ENCODE data around the gene RELN. TPM values are rescaled to one million over a fixed set of nuclear protein-coding genes. Genes with fewer than 3 reads are reported as not detected.

Gene RELN
- total RNA-seq, 2 donors from 2014 or later: 3.9 to 8.5 TPM

DNA sequence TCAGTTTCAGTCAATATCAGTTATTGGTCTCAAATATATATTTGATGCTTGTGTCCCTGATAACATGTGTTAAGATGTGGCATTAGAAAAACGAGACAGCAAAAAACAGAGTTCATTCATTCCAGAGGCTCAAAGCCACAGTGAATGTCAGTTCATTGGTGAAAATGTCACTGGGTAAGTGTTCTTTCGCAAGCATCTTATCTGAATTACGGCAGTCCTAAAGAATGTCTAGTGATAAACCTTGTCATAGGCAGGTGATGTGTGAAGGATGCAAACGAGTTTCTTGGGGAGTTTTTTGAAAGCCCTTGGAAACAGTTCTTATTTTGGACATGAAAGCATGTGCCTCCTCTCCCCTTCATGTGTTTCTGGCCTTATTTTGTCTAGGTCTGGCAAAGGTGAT lies 45.9 kb upstream of the RELN start:
- Histone ChIP-seq H3K4me3 (ENCODE audit: low read length) (no peak overlapping the region), H3K36me3 (ENCODE audit: control insufficient read depth, insufficient read depth, low read length) (no peaks in the 10 kb centered on the region), H3K9ac (ENCODE audit: extremely low read depth, low read length, poor library complexity, severe bottlenecking) (no peak overlapping the region), H3K4me1 (ENCODE audit: control insufficient read depth, insufficient read depth, low read length) (no peaks in the 10 kb centered on the region), H3K27ac (ENCODE audit: low read depth, low read length) (no peak overlapping the region), H3K27me3 (ENCODE audit: control insufficient read depth, insufficient read depth, low read length, poor library complexity, severe bottlenecking) (no peaks in the 10 kb centered on the region), H3K9me3 (ENCODE audit: control insufficient read depth, low read length) (peaks cover 20% of the 10 kb centered on the region)
- Mint-ChIP-seq H3K27ac (no peak overlapping the region), H3K4me3 (no peak overlapping the region), H3K9me3 (peaks cover 20% of the 10 kb centered on the region), H3K4me1 (no peaks in the 10 kb centered on the region), H3K36me3 (ENCODE audit: low read depth) (peaks cover 3% of the 10 kb centered on the region), H3K27me3 (ENCODE audit: insufficient read depth) (no peaks in the 10 kb centered on the region)
- 72 to 87% methylated on average over 3 to 4 of the region's 4 CpGs for WGBS, 2 experiments (ENCODE audit: insufficient coverage in 1 of 2, insufficient read length in 1 of 2)
- TF ChIP-seq, protein P1, sequence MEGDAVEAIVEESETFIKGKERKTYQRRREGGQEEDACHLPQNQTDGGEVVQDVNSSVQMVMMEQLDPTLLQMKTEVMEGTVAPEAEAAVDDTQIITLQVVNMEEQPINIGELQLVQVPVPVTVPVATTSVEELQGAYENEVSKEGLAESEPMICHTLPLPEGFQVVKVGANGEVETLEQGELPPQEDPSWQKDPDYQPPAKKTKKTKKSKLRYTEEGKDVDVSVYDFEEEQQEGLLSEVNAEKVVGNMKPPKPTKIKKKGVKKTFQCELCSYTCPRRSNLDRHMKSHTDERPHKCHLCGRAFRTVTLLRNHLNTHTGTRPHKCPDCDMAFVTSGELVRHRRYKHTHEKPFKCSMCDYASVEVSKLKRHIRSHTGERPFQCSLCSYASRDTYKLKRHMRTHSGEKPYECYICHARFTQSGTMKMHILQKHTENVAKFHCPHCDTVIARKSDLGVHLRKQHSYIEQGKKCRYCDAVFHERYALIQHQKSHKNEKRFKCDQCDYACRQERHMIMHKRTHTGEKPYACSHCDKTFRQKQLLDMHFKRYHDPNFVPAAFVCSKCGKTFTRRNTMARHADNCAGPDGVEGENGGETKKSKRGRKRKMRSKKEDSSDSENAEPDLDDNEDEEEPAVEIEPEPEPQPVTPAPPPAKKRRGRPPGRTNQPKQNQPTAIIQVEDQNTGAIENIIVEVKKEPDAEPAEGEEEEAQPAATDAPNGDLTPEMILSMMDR (conservative IDR thresholded peaks at IDR 0.05): no peak
- DNase-seq: no peak

DNA sequence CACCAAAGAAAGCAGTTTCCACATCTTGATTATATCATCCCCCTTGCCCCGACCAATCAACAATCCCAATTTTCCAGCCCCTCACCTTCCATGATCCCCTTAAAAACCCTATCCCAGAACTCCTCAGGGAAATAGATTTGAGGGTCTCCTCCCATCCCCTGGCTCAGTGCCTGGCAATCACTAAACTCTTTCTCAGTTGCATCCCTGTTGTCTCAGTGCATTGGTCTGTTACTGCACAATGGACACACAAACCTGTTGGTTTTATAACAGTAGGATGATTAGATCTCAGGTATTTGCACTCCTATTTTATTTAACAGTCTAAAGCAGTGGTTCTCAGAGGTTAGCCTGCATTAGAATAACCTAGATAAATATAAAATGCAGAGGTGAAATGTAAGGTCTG lies 45.2 kb upstream of the RELN start:
- Histone ChIP-seq H3K9ac (ENCODE audit: extremely low read depth, low read length, poor library complexity, severe bottlenecking) (no peak overlapping the region), H3K27ac (ENCODE audit: low read depth, low read length) (no peak overlapping the region), H3K4me3 (ENCODE audit: low read length) (no peak overlapping the region), H3K36me3 (ENCODE audit: control insufficient read depth, insufficient read depth, low read length) (no peaks in the 10 kb centered on the region), H3K27me3 (ENCODE audit: control insufficient read depth, insufficient read depth, low read length, poor library complexity, severe bottlenecking) (no peaks in the 10 kb centered on the region), H3K9me3 (ENCODE audit: control insufficient read depth, low read length) (peaks cover 20% of the 10 kb centered on the region), H3K4me1 (ENCODE audit: control insufficient read depth, insufficient read depth, low read length) (no peaks in the 10 kb centered on the region)
- Mint-ChIP-seq H3K36me3 (ENCODE audit: low read depth) (peaks cover 3% of the 10 kb centered on the region), H3K4me1 (no peaks in the 10 kb centered on the region), H3K27ac (no peak overlapping the region), H3K27me3 (ENCODE audit: insufficient read depth) (no peaks in the 10 kb centered on the region), H3K9me3 (peaks cover 20% of the 10 kb centered on the region), H3K4me3 (no peak overlapping the region)
- TF ChIP-seq, protein P1 (conservative IDR thresholded peaks at IDR 0.05): no peak
- WGBS, 2 experiments (ENCODE audit: insufficient coverage in 1 of 2, insufficient read length in 1 of 2): 86 to 88% methylated on average over 1 of the region's 1 CpG
- no peak for DNase-seq

DNA sequence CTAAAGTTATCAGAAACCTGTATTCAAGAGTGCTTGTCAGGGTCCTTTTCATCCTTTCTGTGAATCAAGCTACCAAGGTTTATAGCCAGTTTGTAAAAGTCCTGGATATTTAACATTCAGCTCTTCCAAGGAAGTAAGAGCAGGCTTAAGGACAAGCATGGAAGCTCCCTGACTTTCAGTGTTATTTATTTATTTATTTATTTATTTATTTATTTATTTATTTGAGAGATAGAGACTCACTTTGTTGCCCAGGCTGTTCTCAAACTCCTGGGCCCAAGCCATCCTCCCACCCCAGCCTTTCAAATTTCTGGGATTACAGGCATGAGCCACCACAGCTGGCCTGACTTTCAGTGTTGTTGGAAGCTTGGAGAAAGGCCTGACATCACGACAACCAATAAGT lies 44.4 kb upstream of the RELN start:
- WGBS, 2 experiments (ENCODE audit: insufficient coverage in 1 of 2, insufficient read length in 1 of 2): 88 to 90% methylated on average over 1 of the region's 1 CpG

More for the DNA sequence above, 44.4 kb upstream of the RELN start:
- no peak for DNase-seq
- Mint-ChIP-seq H3K4me1 (no peaks in the 10 kb centered on the region), H3K9me3 (peaks cover 20% of the 10 kb centered on the region), H3K27me3 (ENCODE audit: insufficient read depth) (no peaks in the 10 kb centered on the region), H3K27ac (no peak overlapping the region), H3K36me3 (ENCODE audit: low read depth) (peaks cover 3% of the 10 kb centered on the region), H3K4me3 (no peak overlapping the region)
- Histone ChIP-seq H3K36me3 (ENCODE audit: control insufficient read depth, insufficient read depth, low read length) (no peaks in the 10 kb centered on the region), H3K27me3 (ENCODE audit: control insufficient read depth, insufficient read depth, low read length, poor library complexity, severe bottlenecking) (no peaks in the 10 kb centered on the region), H3K9me3 (ENCODE audit: control insufficient read depth, low read length) (peaks cover 20% of the 10 kb centered on the region), H3K27ac (ENCODE audit: low read depth, low read length) (no peak overlapping the region), H3K4me3 (ENCODE audit: low read length) (no peak overlapping the region), H3K4me1 (ENCODE audit: control insufficient read depth, insufficient read depth, low read length) (no peaks in the 10 kb centered on the region), H3K9ac (ENCODE audit: extremely low read depth, low read length, poor library complexity, severe bottlenecking) (no peak overlapping the region)
- TF ChIP-seq, protein P1 (conservative IDR thresholded peaks at IDR 0.05): no peak

All from endodermal cell (in vitro differentiated cells).